ENCODE measurements around the gene RABGEF1. TPM values are rescaled to one million over a fixed set of nuclear protein-coding genes. Genes with fewer than 3 reads are reported as not detected.
A peak's percentile ranks its signal among the peaks of the same experiment; 100 is the strongest.

Gene RABGEF1
- total and polyA plus RNA-seq, 2 of the 8 experiments (the other 6 are each of a cell fraction or from before 2014, with no cell fraction given), result 10.2 to 18.0 TPM

- 94% methylated on average over 12 of the region's 12 CpGs; no CpG with 5 or more reads in 1 of the 2 experiments for WGBS, 2 experiments (ENCODE audit: extremely low coverage in 1 of 2, insufficient coverage in 1 of 2, insufficient read length in 1 of 2, insufficient replicate concordance in 2 of 2, low coverage in 1 of 2, low lambda C conversion rate in 2 of 2, missing lambda C conversion rate in 1 of 2)
- Histone ChIP-seq H2BK12ac (ENCODE audit: low read depth, low read length) (no peak overlapping the region), H3K14ac (ENCODE audit: insufficient read length) (no peak overlapping the region), H4K20me1 (replicated peaks in 1 of 2; ENCODE audit: control insufficient read depth in 1 of 2, insufficient read depth in 2 of 2, low read length in 2 of 2) (no peaks in the 10 kb centered on the region), H3K4ac (replicated peaks; ENCODE audit: insufficient read length, low read depth, low read length) (no peak overlapping the region), H4K5ac (ENCODE audit: insufficient read length, low read depth, low read length) (no peak overlapping the region), H2AK5ac (ENCODE audit: low read depth, low read length) (no peak overlapping the region), H3K4me1 (replicated peaks in 1 of 4; ENCODE audit: control insufficient read depth in 3 of 4, insufficient read depth in 4 of 4, low read length in 3 of 4) (no peaks in the 10 kb centered on the region), H2BK120ac (replicated peaks; ENCODE audit: low read depth, low read length) (no peak overlapping the region), H3K4me2 (ENCODE audit: insufficient read depth in 1 of 2, low read depth in 2 of 2, low read length in 2 of 2) (no peak overlapping the region), H3K4me3 (ENCODE audit: extremely low read depth in 1 of 4, insufficient read depth in 2 of 4, low read depth in 3 of 4, low read length in 4 of 4) (no peak overlapping the region), H2BK5ac (ENCODE audit: low read depth, low read length) (no peak overlapping the region), H3K79me1 (ENCODE audit: low read depth, low read length) (no peaks in the 10 kb centered on the region), H3K79me2 (ENCODE audit: control insufficient read depth in 1 of 2, insufficient read depth in 2 of 2, low read length in 2 of 2) (no peaks in the 10 kb centered on the region), H3K27ac (ENCODE audit: low read depth, low read length) (no peak overlapping the region), H3K9me3 (ENCODE audit: insufficient read depth in 2 of 2, low read depth in 1 of 2, low read length in 1 of 2) (peaks cover 0 to 3% of the 10 kb centered on the region in 2 experiments; a peak in 1 of 4 replicates), H3K56ac (replicated peaks; ENCODE audit: insufficient read length, low read depth, low read length) (no peak overlapping the region), H3K18ac (ENCODE audit: extremely low read depth, low read length) (no peak overlapping the region), H3K27me3 (replicated peaks in 1 of 4; ENCODE audit: control insufficient read depth in 3 of 4, extremely low read depth in 1 of 4, insufficient read depth in 3 of 4, low read length in 3 of 4) (no peaks in the 10 kb centered on the region), H3K23ac (ENCODE audit: insufficient read length) (no peak overlapping the region), H4K8ac (ENCODE audit: extremely low read depth, insufficient read depth, low read length) (peak overlapping the region; percentile 79; the same call in 1 of the 2 replicates), H2BK20ac (ENCODE audit: low read length) (no peak overlapping the region), H3K9ac (replicated peaks in 1 of 4; ENCODE audit: extremely low read depth in 1 of 4, low read depth in 3 of 4, low read length in 3 of 4) (no peak overlapping the region), H4K91ac (replicated peaks; ENCODE audit: insufficient read length, low read length) (no peak overlapping the region), H2AFZ (ENCODE audit: low read length) (no peak overlapping the region), H2BK15ac (ENCODE audit: low read length) (no peak overlapping the region), H3K36me3 (ENCODE audit: control insufficient read depth in 2 of 4, insufficient read depth in 4 of 4, low read length in 3 of 4) (no peaks in the 10 kb centered on the region), H3K23me2 (ENCODE audit: low read depth, low read length) (no peaks in the 10 kb centered on the region)
- ChIA-PET POLR2A (ENCODE audit: partially characterized antibody) (interaction anchor here (1.5 kb wide), 1 partner anchor 12 kb away, joined by 4 read pairs; no protein-coding TSS in a partner anchor), CTCF (ENCODE audit: partially characterized antibody) (interaction anchor here (0.6 to 6.0 kb wide), 4 partner anchors 9 to 117 kb away, joined by 3 to 55 read pairs (median 16); no protein-coding TSS in a partner anchor)
- DNase-seq (ENCODE audit: low read depth in 1 of 2, low spot score in 2 of 2), result no peak
- FAIRE-seq, result no peak
- TF ChIP-seq SUZ12 (IDR thresholded peaks at IDR 0.05; ENCODE audit: low read length) (no peak), NRF1 (IDR thresholded peaks at IDR 0.05; ENCODE audit: low read depth, low read length) (no peak), RFX5 (IDR thresholded peaks at IDR 0.05; ENCODE audit: borderline replicate concordance, low read depth, low read length) (no peak), MAFK (IDR thresholded peaks at IDR 0.05; ENCODE audit: low read depth, low read length) (no peak), SP4 (IDR thresholded peaks at IDR 0.05; ENCODE audit: low read length) (no peak), SP1 (IDR thresholded peaks at IDR 0.05; ENCODE audit: low read depth, low read length) (no peak), MAX (IDR thresholded peaks at IDR 0.05) (no peak)
These were observed 92.2 kb downstream of the RABGEF1 start for GRCh38 chr7:66832531-66833351.
